Stimulated activated naive CD8-positive, alpha-beta T cell treated with anti-CD3 and anti-CD28 coated beads, Interleukin-15, amount 100 ng/mL, for 72 hours (primary cell): ENCODE results near the gene MAPK13.

ENCODE experiments used
- ATAC-seq: fragments of 150-1000 bp; cut with Tn5 transposase; 2 replicates; pipeline ENCODE4 v1.10.0; 2021; ENCODE audit warnings: mild to moderate bottlenecking, moderate library complexity
- DNase-seq, 2 donors: peaks; one replicate each; pipeline ENCODE4 v3.0.0; 2021 to 2022
- H3K27ac Mint-ChIP-seq, 2 donors: one replicate each; pipeline ENCODE4 v1.8.0; 2022; ENCODE audit warnings: mild to moderate bottlenecking in 2 of 2, mixed read lengths in 2 of 2, moderate library complexity in 2 of 2
- H3K27me3 Mint-ChIP-seq: one replicate; pipeline ENCODE4 v1.8.0; 2022; ENCODE audit warnings: mixed read lengths
- H3K4me1 Mint-ChIP-seq: one replicate; pipeline ENCODE4 v1.8.0; 2022; ENCODE audit warnings: mild to moderate bottlenecking, mixed read lengths
- H3K4me3 Mint-ChIP-seq, 2 donors: one replicate each; pipeline ENCODE4 v1.8.0; 2022; ENCODE audit warnings: mild to moderate bottlenecking in 2 of 2, mixed read lengths in 2 of 2, moderate library complexity in 1 of 2
- H3K9me3 Mint-ChIP-seq, 2 donors: one replicate each; pipeline ENCODE4 v1.8.0; 2022; ENCODE audit warnings: mixed read lengths in 2 of 2

Gene MAPK13

GRCh38 chr6:36145495-36145894 lies 15.2 kb downstream of the MAPK13 start:
- no peak overlapping the region for H3K4me3 Mint-ChIP-seq
- no peak for DNase-seq

GRCh38 chr6:36147294-36147693 lies 17.0 kb downstream of the MAPK13 start:
- Mint-ChIP-seq H3K9me3 (peaks cover 4 to 15% of the 10 kb centered on the region in 2 donors), H3K4me1 (peaks cover 11% of the 10 kb centered on the region), H3K4me3 (no peak overlapping the region), H3K27me3 (no peaks in the 10 kb centered on the region), H3K27ac (peak overlapping the region in 1 of 2 donors; percentile 5)
- ATAC-seq (no peak), DNase-seq (no peak)

More at GRCh38 chr6:36145495-36145894, 15.2 kb downstream of the MAPK13 start:
- Mint-ChIP-seq H3K9me3 (peaks cover 4 to 15% of the 10 kb centered on the region in 2 donors), H3K27ac (no peak overlapping the region), H3K4me1 (peaks cover 27% of the 10 kb centered on the region), H3K27me3 (no peaks in the 10 kb centered on the region)
- ATAC-seq = no peak

DNA sequence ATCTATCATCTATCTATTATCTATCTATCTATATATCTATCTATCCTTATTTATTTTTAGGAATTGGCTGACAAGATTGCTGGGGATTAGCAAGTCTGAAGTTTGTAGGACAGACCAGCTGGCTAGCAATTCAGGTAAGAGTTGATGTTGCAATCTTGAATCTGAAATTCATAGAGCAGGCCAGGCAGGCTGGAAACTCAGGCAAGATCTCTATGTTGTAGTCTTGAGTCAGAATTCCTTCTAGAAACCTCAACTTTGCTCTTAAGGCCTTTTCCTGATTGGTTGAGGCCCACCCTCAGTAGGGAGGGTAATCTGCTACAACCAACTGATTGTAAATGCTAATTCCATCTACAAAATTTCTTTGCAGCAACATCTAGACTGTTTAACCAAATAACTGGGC lies 19.2 kb downstream of the MAPK13 start:
- Mint-ChIP-seq H3K9me3 (peaks cover 11 to 15% of the 10 kb centered on the region in 2 donors), H3K27ac (no peak overlapping the region), H3K4me3 (no peak overlapping the region), H3K4me1 (peaks cover 11% of the 10 kb centered on the region), H3K27me3 (no peaks in the 10 kb centered on the region)
- DNase-seq (no peak), ATAC-seq (no peak)

DNA sequence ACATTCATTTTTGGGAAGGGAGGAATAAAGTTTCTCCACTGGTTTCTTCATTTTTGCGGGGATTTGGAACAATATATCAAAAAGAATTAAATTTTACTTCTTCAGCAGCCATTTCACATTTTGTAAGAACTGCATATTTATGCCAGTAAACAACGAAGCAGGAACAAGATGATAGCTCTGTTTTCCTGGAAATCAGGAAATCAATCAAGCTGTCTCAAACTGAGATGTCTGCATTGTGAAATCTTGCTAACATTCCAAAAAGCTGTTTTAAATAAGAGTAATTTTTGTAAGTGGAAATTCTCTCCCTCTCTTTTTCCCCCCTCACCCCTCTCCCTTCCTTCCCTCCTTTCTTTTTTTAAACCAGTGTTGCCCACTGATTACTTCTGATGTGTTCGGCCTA lies 20.0 kb downstream of the MAPK13 start:
- H3K4me3 Mint-ChIP-seq = no peak overlapping the region
- DNase-seq = no peak
- no peaks in the 10 kb centered on the region for H3K27me3 Mint-ChIP-seq
- no peak for ATAC-seq
- no peak overlapping the region for H3K27ac Mint-ChIP-seq
- peaks cover 12 to 15% of the 10 kb centered on the region in 2 donors for H3K9me3 Mint-ChIP-seq
- peaks cover 11% of the 10 kb centered on the region for H3K4me1 Mint-ChIP-seq

DNA sequence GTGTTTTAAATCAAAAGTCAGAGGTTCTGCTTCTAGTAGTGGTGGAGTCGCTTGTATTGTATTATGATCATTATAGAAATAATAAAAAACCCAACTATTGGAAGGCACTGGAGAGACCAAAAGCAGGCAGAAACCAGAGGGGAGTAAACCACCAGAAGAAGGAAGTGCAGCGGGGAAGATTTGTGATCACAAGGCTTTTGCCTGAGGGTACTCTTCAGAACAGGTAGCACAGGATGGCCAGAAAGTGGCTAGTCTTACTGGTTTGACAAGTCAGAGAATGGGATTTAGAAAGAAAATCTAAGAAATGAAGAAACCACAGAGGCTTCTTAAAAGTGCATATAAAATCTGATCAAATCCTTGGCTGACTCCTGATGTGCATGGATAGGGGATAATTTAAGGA lies 24.0 kb downstream of the MAPK13 start:
- DNase-seq = no peak
- Mint-ChIP-seq H3K27ac (no peak overlapping the region), H3K27me3 (no peaks in the 10 kb centered on the region), H3K9me3 (peaks cover 11 to 18% of the 10 kb centered on the region in 2 donors), H3K4me1 (no peaks in the 10 kb centered on the region), H3K4me3 (no peak overlapping the region)
- no peak for ATAC-seq

GRCh38 chr6:36155662-36156061 lies 25.3 kb downstream of the MAPK13 start:
- no peak overlapping the region for H3K4me3 Mint-ChIP-seq
- no peak for ATAC-seq
- peaks cover 11 to 23% of the 10 kb centered on the region in 2 donors for H3K9me3 Mint-ChIP-seq
- no peaks in the 10 kb centered on the region for H3K4me1 Mint-ChIP-seq
- H3K27me3 Mint-ChIP-seq = no peaks in the 10 kb centered on the region
- DNase-seq = no peak
- no peak overlapping the region for H3K27ac Mint-ChIP-seq

GRCh38 chr6:36160147-36160760 lies 29.9 kb downstream of the MAPK13 start:
- H3K4me3 Mint-ChIP-seq = no peak overlapping the region
- ATAC-seq (no peak), DNase-seq (no peak)
- no peak overlapping the region for H3K27ac Mint-ChIP-seq
- H3K4me1 Mint-ChIP-seq = no peaks in the 10 kb centered on the region
- H3K9me3 Mint-ChIP-seq = peaks cover 11 to 16% of the 10 kb centered on the region in 2 donors
- no peaks in the 10 kb centered on the region for H3K27me3 Mint-ChIP-seq

- peak overlapping the region; percentile 19 to 41 for H3K4me3 Mint-ChIP-seq
- no peaks in the 10 kb centered on the region for H3K27me3 Mint-ChIP-seq
- H3K9me3 Mint-ChIP-seq = peaks cover 0 to 19% of the 10 kb centered on the region in 2 donors
- ATAC-seq (peak; percentile 76), DNase-seq (no peak)
- peak overlapping the region; percentile 21 to 83 for H3K27ac Mint-ChIP-seq
- H3K4me1 Mint-ChIP-seq = peaks cover 34% of the 10 kb centered on the region
Measured at GRCh38 chr6:36169023-36170007, 39.0 kb downstream of the MAPK13 start.

DNA sequence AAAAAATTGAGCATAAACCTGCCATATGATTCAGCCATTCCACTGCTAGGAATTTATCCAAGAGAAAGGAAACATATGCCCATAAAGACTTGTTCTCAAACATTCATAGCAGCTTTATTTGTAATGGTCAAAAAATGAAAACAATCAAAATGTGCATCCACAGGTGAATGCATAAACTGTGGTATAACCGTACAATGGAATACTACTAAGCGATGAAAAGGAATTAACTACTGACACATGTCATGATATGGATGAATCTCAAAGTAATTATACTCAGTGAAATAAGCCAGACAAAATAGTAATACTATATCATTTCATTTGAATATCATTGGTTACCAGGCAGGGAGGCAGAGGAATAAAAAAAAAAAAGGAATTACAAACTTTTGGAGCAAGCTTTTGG lies 40.4 kb downstream of the MAPK13 start:
- H3K27me3 Mint-ChIP-seq = no peaks in the 10 kb centered on the region
- H3K27ac Mint-ChIP-seq = no peak overlapping the region
- H3K9me3 Mint-ChIP-seq = peaks cover 0 to 19% of the 10 kb centered on the region in 2 donors
- H3K4me3 Mint-ChIP-seq = no peak overlapping the region
- ATAC-seq = no peak
- no peak for DNase-seq
- peaks cover 34% of the 10 kb centered on the region for H3K4me1 Mint-ChIP-seq

DNA sequence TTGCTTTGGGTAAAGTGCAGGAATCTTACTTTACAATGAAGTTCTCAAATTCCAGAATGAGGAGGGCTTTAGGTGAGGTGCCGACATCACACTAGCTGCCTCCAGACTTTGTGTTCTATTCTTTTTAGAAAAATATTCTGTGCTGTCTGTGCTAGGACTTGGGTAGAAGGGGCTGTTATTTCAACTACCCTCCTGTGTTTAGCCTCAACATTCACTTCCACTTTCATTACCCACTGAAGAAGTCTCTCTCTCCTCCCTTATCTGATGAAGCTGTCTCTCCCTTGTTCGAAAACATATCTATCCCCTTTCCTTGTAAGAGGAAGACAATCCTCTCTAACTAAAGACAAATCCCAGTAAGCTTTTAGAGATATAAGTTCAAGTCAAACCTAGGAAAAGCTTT lies 41.3 kb downstream of the MAPK13 start:
- H3K27me3 Mint-ChIP-seq = no peaks in the 10 kb centered on the region
- peaks cover 0 to 12% of the 10 kb centered on the region in 2 donors for H3K9me3 Mint-ChIP-seq
- no peak for ATAC-seq
- peak overlapping the region in 1 of 2 donors; percentile 44 for H3K4me3 Mint-ChIP-seq
- peak overlapping the region in 1 of 2 donors; percentile 63 for H3K27ac Mint-ChIP-seq
- H3K4me1 Mint-ChIP-seq = peaks cover 36% of the 10 kb centered on the region
- DNase-seq = no peak

DNA sequence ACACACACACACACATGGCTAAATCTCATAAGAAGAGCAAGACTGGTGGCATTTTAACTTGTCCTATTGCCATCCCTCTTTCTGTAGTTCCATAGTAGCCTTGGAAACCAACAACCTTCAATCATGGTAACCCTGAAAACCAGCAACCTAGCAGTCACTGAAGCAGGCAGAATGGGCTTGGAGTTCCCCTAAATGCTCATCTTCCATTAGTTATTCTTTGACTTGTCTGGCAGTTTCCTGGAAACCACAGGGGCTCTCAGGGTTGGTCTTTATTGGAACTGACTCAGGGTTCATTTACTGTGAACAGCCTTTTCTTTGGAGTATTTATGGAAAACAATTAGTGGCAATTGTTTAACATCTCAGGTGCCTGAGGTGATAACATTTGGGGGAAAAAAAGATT lies 46.9 kb downstream of the MAPK13 start:
- Mint-ChIP-seq H3K27me3 (no peaks in the 10 kb centered on the region), H3K27ac (peak overlapping the region in 1 of 2 donors; percentile 82), H3K4me1 (peaks cover 18% of the 10 kb centered on the region), H3K9me3 (peaks cover 12 to 24% of the 10 kb centered on the region in 2 donors), H3K4me3 (peak overlapping the region in 1 of 2 donors; percentile 8)
- ATAC-seq = peak; percentile 89
- DNase-seq = peak in 1 of 2 donors; percentile 41

- H3K9me3 Mint-ChIP-seq = peaks cover 19 to 34% of the 10 kb centered on the region in 2 donors
- no peak for ATAC-seq
- DNase-seq = no peak
- H3K4me3 Mint-ChIP-seq = no peak overlapping the region
- peaks cover 11% of the 10 kb centered on the region for H3K4me1 Mint-ChIP-seq
- no peaks in the 10 kb centered on the region for H3K27me3 Mint-ChIP-seq
- H3K27ac Mint-ChIP-seq = peak overlapping the region in 1 of 2 donors; percentile 48
Measured at GRCh38 chr6:36178544-36178943, 48.2 kb downstream of the MAPK13 start.

DNA sequence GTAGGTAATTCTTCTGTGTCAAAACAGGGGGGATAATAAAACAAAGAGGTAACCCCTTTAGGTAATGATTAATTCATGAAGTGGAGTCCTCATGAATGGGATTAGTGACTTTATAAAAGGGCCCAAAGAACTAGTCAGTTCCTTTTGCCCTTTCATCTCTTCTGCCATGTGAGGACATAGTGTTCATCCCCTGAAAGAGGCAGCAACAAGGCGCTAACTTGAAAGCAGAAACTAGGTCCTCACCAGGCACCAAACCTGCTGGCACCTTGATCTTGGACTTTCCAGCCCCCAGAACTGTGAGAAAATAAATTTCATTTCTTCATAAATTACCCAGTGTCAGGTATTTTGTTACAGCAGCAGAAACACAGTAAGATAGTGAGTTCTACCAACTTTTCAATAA lies 49.8 kb downstream of the MAPK13 start:
- DNase-seq (no peak), ATAC-seq (no peak)
- Mint-ChIP-seq H3K27me3 (no peaks in the 10 kb centered on the region), H3K4me1 (peaks cover 11% of the 10 kb centered on the region), H3K9me3 (peaks cover 19 to 34% of the 10 kb centered on the region in 2 donors), H3K27ac (no peak overlapping the region), H3K4me3 (no peak overlapping the region)

DNA sequence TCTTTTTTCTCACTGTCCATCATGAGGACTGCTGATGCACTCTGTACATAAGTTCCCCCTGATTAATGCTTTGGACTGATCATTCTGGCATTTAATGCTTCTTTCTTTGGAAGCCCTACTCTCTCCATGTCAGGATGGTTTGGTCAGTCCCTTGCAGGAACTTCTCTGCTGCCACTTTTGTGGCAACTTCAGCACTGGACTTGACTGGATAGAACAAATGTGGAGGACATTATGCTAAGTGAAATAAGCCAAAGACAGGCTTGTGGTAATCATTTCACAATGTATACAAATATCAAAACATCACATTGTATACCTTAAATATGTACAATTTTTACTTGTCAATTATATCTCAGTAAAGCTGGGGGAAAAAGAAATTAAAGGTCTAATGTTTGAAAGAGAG lies 54.0 kb downstream of the MAPK13 start:
- Mint-ChIP-seq H3K27me3 (no peaks in the 10 kb centered on the region), H3K4me1 (no peaks in the 10 kb centered on the region), H3K9me3 (peaks cover 11% of the 10 kb centered on the region in 2 donors), H3K4me3 (no peak overlapping the region), H3K27ac (no peak overlapping the region)
- no peak for DNase-seq
- ATAC-seq = no peak

DNA sequence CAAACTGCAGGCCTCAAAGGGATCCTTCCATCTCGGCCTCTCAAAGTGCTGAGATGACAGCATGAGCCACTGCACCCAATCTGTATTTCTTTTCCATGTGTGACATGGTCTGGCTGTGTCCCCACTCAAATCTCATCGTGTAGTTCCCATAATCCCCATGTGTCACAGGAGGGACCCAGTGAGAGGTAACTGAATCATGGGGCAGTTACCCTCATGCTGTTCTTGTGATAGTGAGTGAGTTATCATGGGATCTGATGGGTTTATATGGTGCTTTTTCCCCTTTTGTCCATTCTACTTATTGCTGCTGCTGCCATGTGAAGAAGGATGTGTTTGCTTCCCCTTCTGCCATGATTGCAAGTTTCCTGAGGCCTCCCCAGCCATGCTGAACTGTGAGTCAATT lies 55.9 kb downstream of the MAPK13 start:
- Mint-ChIP-seq H3K27ac (no peak overlapping the region), H3K4me3 (no peak overlapping the region), H3K27me3 (no peaks in the 10 kb centered on the region), H3K4me1 (no peaks in the 10 kb centered on the region), H3K9me3 (peaks cover 11% of the 10 kb centered on the region in 2 donors)
- DNase-seq = no peak
- no peak for ATAC-seq

GRCh38 chr6:36187446-36187845 lies 57.1 kb downstream of the MAPK13 start:
- Mint-ChIP-seq H3K4me1 (no peaks in the 10 kb centered on the region), H3K27ac (no peak overlapping the region), H3K27me3 (no peaks in the 10 kb centered on the region), H3K9me3 (peaks cover 7 to 9% of the 10 kb centered on the region in 2 donors), H3K4me3 (no peak overlapping the region)
- no peak for ATAC-seq
- no peak for DNase-seq
